ENCODE measurements around the gene ITPR3.

- TF ChIP-seq EP300 (IDR thresholded peaks at IDR 0.05) (no peak), CTCF (IDR thresholded peaks at IDR 0.05) (no peak)
Measured at GRCh38 chr6:33670971-33671743, 50.0 kb downstream of the ITPR3 start.
